Natural killer cell treated with Interleukin-12 subunit alpha and Interleukin-12 subunit beta and Interleukin-15 and Interleukin-18, amount 100 ng/mL, for 72 hours (primary cell): ENCODE results near the gene COL4A6. TPM values are rescaled to one million over a fixed set of nuclear protein-coding genes. Genes with fewer than 3 reads are reported as not detected.
"Not testable (repeated sequence)": the region's sequence is repeated elsewhere in the genome, so short reads cannot be mapped to it uniquely, and the experiment has no call there.

Experiments used
- ATAC-seq, 2 donors: fragments of 150-1000 bp; cut with Tn5 transposase in 1 of 2; sonication (Bioruptor Pico), chemical (Tn5 transposase) in 1 of 2; 2 replicates each; pipeline ENCODE4 v1.10.0; 2021
- DNase-seq: peaks from one replicate; pipeline ENCODE4 v3.0.0; 2022; ENCODE audit warnings: low spot score
- H3K27ac Mint-ChIP-seq, 2 donors: 1 replicate in 1 of 2; 2 replicates in 1 of 2; pipeline ENCODE4 v1.8.0; 2022; ENCODE audit warnings: mixed read lengths in 2 of 2, mild to moderate bottlenecking in 1 of 2, moderate library complexity in 1 of 2
- H3K27me3 Mint-ChIP-seq, 2 donors: 1 replicate in 1 of 2; 2 replicates in 1 of 2; pipeline ENCODE4 v1.8.0; 2022; ENCODE audit warnings: mixed read lengths in 2 of 2
- H3K36me3 Mint-ChIP-seq: one replicate; pipeline ENCODE4 v1.8.0; 2022; ENCODE audit warnings: mixed read lengths
- H3K4me1 Mint-ChIP-seq, 2 donors: 1 replicate in 1 of 2; 2 replicates in 1 of 2; pipeline ENCODE4 v1.8.0; 2022; ENCODE audit warnings: low read depth in 2 of 2, mixed read lengths in 2 of 2, mild to moderate bottlenecking in 1 of 2
- H3K4me3 Mint-ChIP-seq: one replicate; pipeline ENCODE4 v1.8.0; 2022; ENCODE audit warnings: mixed read lengths
- H3K9me3 Mint-ChIP-seq: 2 replicates; pipeline ENCODE4 v1.8.0; 2022; ENCODE audit warnings: mixed read lengths
- total RNA-seq, 2 donors: library from RNA; stranded (reverse); gene quantifications; one replicate each; pipeline ENCODE4 v1.2.3, GENCODE V29; 2022

Gene COL4A6
- total RNA-seq, 2 donors from 2014 or later = not detected

DNA sequence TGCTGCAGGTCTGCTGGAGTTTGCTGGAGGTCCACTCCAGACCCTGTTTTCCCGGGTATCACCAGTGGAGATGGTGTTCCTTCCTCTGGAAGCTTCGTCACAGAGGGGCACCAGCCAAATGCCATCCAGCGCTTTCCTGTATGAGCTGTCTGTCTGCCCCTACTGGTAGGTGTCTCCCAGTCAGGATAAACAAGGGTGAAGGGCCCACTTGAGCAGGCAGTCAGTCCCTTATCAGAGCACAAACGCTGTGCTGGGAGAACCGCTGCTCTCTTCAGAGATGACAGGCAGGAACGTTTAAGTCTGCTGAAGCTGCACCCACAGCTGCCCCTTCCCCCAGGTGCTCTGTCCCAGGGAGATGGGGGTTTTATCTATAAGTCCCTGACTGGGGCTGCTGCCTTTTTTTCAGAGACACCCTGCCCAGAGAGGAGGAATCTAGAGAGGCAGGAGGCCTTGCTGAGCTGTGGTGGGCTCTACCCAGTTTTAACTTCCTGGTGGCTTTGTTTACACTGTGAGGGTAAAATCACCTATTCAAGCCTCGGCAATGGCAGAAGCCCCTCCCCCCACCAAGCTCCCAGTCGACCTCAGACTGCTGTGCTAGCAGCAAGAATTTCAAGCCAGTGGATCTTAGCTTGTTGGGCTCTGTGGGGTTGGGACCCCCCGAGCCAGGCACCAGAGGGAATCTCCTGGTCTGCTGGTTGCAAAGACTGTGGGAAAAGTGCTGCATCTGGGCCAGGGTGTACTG, 47.1 kb downstream of the COL4A6 start:
- not testable (repeated sequence) for H3K27ac Mint-ChIP-seq, H3K36me3 Mint-ChIP-seq, H3K27me3 Mint-ChIP-seq, ATAC-seq, H3K4me3 Mint-ChIP-seq, DNase-seq, H3K4me1 Mint-ChIP-seq
- peaks cover 11% of the 10 kb centered on the region for H3K9me3 Mint-ChIP-seq

DNA sequence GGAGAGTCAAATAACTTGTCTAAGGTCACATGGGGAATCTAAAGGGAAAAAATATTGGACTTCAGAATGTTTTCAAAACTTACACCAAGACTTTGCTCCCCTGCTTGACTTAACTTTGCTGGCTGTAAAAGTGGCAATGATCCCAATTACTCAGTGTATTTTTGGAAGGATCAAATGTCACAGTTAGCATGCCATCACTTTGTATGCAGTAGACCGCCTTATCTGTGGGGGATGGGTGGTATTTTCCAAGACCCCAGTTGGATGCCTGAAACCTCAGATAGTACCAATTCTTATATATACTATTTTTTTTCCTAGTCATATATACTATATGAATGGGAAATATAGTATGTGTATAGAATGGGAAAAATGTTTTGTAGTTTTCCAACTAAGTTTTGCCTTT, 53.4 kb downstream of the COL4A6 start:
- no peak overlapping the region for H3K4me3 Mint-ChIP-seq
- DNase-seq (no peak), ATAC-seq (no peak)
- H3K36me3 Mint-ChIP-seq = no peaks in the 10 kb centered on the region
- H3K27me3 Mint-ChIP-seq = no peaks in the 10 kb centered on the region
- peaks cover 7% of the 10 kb centered on the region for H3K9me3 Mint-ChIP-seq
- no peaks in the 10 kb centered on the region for H3K4me1 Mint-ChIP-seq
- no peak overlapping the region for H3K27ac Mint-ChIP-seq

DNA sequence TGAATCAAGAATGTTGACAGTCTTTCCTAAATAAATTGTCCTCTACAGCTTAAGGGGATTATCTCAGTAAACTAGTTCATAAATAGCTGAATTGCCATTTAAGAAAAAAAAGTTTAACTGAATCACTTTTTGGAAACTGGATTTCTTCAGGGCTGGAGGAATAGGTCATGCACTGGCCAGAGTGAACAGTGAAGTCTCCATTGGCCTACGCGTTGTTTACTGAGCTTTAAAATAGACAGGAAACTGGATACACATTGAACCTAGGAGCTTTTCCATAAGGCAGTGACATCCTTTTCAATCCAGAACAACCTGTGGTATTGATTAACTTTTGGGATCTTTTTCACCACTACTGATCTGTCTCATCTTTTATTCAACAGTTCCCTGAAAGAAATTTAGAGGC, 58.0 kb downstream of the COL4A6 start:
- H3K4me1 Mint-ChIP-seq = no peaks in the 10 kb centered on the region
- ATAC-seq (no peak), DNase-seq (no peak)
- no peak overlapping the region for H3K27ac Mint-ChIP-seq
- H3K4me3 Mint-ChIP-seq = no peak overlapping the region
- H3K9me3 Mint-ChIP-seq = no peaks in the 10 kb centered on the region
- H3K27me3 Mint-ChIP-seq = no peaks in the 10 kb centered on the region
- H3K36me3 Mint-ChIP-seq = no peaks in the 10 kb centered on the region

DNA sequence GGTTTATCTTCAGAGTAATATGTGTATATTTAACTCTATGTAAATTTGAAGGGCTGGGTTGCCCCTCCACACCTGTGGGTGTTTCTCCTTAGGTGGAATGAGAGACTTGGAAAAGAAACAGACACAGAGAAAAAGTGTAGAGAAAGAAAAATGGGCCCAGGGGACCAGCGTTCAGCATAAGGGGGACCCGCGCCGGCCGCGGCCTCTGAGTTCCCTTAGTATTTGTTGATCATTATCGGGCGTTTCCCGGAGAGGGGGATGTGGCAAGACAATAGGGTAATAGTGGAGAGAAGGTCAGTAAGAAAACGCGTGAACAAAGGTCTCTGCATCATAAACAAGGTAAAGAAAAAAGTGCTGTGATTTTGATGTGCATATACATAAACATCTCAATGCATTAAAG, 61.4 kb downstream of the COL4A6 start:
- H3K4me3 Mint-ChIP-seq = not testable (repeated sequence)

DNA sequence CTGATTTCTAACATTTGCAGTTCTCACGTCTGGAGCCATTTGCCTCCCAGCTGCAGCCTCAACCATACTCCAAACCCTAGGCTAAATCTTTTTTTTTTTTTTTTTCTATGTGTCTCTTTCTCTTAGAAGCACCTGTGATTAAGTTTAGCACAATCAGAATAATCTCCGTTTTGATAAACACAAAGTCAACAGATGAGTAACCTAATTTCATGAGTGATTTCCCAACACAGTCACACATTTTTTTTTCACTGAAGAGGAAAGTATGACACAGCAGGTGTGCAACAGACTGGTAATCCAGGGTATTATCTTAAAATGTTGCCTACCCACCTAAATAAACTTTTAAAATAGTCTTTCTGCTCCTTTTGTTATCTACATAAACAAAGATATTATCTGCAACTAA, 62.6 kb downstream of the COL4A6 start:
- DNase-seq, ATAC-seq, H3K4me3 Mint-ChIP-seq, H3K27ac Mint-ChIP-seq, H3K27me3 Mint-ChIP-seq, H3K9me3 Mint-ChIP-seq, H3K4me1 Mint-ChIP-seq, H3K36me3 Mint-ChIP-seq: not testable (repeated sequence)

More for the DNA sequence above, 61.4 kb downstream of the COL4A6 start:
- H3K27me3 Mint-ChIP-seq, ATAC-seq, H3K36me3 Mint-ChIP-seq, H3K27ac Mint-ChIP-seq, H3K9me3 Mint-ChIP-seq, DNase-seq, H3K4me1 Mint-ChIP-seq: not testable (repeated sequence)

DNA sequence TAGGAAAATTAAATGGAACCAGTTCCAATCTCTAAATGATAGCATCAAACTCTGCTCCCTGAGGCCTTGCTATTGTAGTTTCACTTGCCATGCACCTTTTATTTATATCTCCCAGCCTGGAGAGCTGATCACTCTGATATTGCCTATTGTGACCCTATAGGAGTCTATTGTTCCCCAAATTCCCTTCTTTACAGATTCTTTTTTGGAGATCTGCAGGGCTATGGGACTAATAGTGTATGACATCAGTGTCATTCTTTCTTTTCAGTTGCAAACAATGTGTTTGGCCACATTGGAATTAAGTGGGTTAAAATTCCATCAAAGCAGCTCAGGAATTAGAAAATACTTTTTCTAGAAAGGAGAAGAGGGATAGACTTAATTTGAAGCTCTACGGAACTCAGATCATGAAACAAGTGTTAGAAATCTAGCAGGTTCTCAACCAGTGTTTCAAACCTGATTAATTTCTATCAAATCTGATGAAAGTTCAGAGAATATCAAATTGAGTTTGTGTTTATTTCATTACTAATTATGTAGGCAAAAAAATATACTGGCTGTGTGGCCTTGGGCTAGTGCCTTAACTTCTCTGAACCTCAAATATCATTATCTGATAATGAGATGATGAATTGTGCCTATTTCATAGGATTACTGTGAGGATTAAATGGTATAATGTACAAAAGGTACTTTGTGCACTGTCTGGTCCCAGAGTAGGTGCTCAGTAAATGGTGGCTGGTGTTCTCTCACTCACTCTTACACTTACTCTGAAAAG, 71.4 kb downstream of the COL4A6 start:
- H3K4me3 Mint-ChIP-seq = no peak overlapping the region

DNA sequence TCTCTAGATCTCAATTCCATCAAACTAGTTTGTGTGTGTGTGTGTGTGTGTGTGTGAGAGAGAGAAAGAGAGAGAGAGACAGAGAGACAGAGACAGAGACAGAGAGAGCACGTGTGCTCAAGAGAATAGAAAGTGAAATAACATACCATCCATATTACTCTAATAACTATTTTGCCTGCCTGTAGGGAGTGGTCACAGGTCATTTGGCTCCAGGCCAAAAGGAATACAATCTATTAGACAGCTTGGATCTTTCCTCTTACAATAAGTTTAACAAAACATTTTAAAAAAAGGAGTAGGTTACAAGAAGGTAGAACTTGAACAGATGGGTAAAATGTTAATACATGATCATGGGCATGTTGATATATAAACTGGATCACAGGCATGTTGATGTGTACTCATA, 76.2 kb downstream of the COL4A6 start:
- Mint-ChIP-seq H3K27ac (no peak overlapping the region), H3K27me3 (peaks cover 0 to 3% of the 10 kb centered on the region in 2 donors)

More for the DNA sequence above, 71.4 kb downstream of the COL4A6 start:
- Mint-ChIP-seq H3K36me3 (no peaks in the 10 kb centered on the region), H3K27ac (no peak overlapping the region), H3K27me3 (peaks cover 0 to 3% of the 10 kb centered on the region in 2 donors), H3K9me3 (no peaks in the 10 kb centered on the region), H3K4me1 (no peaks in the 10 kb centered on the region)
- no peak for DNase-seq
- no peak for ATAC-seq

DNA sequence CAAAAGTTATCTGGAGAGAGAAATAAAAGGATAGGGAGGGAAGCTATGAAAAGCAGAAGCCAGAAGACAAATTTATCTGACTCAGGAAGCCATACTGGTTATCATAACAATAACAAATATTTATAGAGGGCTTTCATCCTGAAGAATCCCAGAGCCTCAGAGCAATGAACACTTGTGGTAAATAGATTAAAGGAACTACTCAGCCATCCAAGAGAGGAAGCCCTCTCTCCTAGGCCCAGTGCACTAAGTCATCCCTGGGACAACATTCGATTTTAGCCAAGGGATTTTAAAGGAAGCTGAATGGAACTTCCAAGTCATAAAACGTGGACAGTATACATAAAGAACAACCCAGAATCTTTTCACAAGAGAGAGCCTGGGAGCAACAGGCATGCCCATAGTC, 76.9 kb downstream of the COL4A6 start:
- Mint-ChIP-seq H3K4me1 (no peaks in the 10 kb centered on the region), H3K27ac (no peak overlapping the region), H3K9me3 (no peaks in the 10 kb centered on the region), H3K27me3 (peaks cover 0 to 3% of the 10 kb centered on the region in 2 donors), H3K36me3 (no peaks in the 10 kb centered on the region), H3K4me3 (no peak overlapping the region)
- no peak for ATAC-seq
- no peak for DNase-seq

More for the DNA sequence above, 76.2 kb downstream of the COL4A6 start:
- H3K9me3 Mint-ChIP-seq = no peaks in the 10 kb centered on the region
- ATAC-seq (no peak), DNase-seq (no peak)
- H3K36me3 Mint-ChIP-seq = no peaks in the 10 kb centered on the region
- H3K4me1 Mint-ChIP-seq = no peaks in the 10 kb centered on the region
- no peak overlapping the region for H3K4me3 Mint-ChIP-seq

DNA sequence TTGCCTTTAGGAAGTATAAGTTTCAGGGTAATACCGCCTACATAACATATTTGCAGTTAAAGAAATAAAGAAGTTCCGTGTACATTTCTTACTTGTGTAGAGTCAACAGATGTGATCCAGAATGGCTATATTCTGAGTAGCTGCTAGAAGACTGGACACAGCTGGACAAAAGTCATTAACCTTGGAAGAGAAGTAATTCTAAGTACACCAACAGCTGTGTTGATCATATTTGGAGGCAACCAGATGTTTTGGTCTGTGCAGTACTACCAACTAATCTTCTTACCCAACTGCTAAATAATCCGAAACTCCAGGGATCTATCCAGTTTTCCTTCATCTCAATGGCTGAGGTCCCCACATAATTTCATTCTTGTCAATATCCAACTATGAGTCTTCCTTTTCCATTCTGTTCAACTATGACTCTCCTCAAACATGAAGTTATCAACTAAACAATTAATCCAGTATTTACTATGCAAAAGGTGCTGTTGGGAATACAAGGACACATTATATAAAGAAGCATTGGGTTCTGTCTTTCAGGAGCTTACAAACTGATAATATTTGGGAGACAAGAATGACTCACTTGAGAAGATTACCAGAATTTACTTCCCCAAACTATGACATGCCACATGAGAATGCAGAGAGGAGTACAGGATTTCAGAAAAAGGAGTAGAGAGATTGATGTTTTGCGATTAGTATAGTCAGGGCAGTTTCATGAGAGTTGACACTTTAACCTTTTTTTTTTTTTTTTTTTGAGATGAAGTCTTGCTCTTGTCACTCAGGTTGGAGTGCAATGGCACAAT, 78.2 kb downstream of the COL4A6 start:
- Mint-ChIP-seq H3K4me3 (no peak overlapping the region), H3K36me3 (no peaks in the 10 kb centered on the region), H3K4me1 (no peaks in the 10 kb centered on the region), H3K9me3 (no peaks in the 10 kb centered on the region), H3K27ac (no peak overlapping the region), H3K27me3 (peaks cover 0 to 3% of the 10 kb centered on the region in 2 donors)
- DNase-seq = no peak
- ATAC-seq = no peak

DNA sequence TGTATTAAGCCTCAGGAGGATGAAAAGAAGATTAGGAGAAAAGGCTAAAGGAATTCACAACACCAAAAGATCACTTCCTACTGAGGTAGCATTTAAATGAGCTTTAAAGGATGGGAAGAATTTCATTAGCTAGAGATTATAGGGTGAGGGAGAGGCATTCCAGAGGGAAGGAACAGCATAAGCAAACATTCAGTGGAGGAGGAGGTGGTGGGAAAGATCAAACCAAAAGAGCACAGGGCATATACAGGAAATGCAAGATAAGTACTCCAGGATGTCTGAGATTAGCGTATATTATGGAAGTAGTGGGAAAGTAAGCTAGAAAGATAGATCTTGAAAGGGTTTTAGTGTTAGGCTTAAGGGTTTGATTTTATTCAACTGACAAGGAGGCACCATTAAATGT, 84.8 kb downstream of the COL4A6 start:
- DNase-seq (no peak), ATAC-seq (no peak)
- Mint-ChIP-seq H3K27me3 (peaks cover 0 to 3% of the 10 kb centered on the region in 2 donors), H3K27ac (no peak overlapping the region), H3K4me1 (no peaks in the 10 kb centered on the region), H3K9me3 (no peaks in the 10 kb centered on the region), H3K4me3 (no peak overlapping the region), H3K36me3 (no peaks in the 10 kb centered on the region)

DNA sequence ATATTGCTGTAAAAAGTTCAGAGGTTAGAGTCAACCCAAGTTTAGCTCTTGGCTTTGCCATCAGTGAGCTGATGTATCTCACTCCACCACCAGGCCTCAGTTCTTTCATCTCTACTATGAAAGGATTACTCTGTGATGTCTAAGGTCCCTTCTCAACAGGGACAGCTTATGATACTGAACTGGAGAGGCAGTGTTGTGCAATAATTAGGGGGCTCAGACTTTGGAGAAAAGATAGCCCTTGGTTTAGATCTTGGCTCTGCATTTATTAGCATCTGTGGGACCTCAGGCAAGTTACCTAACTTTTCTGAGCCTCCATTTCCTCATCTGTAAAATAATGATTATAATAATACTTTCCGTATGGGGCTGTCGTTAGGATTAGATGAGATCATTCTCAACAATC, 89.0 kb downstream of the COL4A6 start:
- Mint-ChIP-seq H3K36me3 (no peaks in the 10 kb centered on the region), H3K27me3 (peaks cover 0 to 3% of the 10 kb centered on the region in 2 donors), H3K4me1 (no peaks in the 10 kb centered on the region), H3K4me3 (no peak overlapping the region), H3K27ac (no peak overlapping the region), H3K9me3 (no peaks in the 10 kb centered on the region)
- DNase-seq (no peak), ATAC-seq (no peak)

DNA sequence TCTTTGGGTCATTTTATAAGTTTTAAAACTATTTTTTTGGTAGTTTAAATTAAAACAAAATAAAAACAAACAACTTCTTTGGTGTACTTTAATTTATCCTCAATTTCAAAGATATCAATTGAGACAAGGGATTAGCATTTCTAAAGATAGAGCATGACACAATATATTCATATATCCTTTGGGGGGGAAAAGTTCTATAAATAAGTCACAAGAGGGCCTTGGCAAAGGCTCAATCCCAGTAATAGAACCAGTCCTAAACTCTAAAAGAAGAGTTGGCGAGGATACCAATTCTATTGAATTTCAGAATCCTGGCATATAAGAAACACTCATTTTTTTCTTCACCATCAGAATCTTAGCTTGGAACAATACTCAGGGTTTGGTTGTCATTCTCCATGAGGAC, 89.7 kb downstream of the COL4A6 start:
- ATAC-seq (no peak), DNase-seq (no peak)
- H3K27ac Mint-ChIP-seq = no peak overlapping the region
- no peaks in the 10 kb centered on the region for H3K4me1 Mint-ChIP-seq
- no peak overlapping the region for H3K4me3 Mint-ChIP-seq
- no peaks in the 10 kb centered on the region for H3K9me3 Mint-ChIP-seq
- peaks cover 0 to 3% of the 10 kb centered on the region in 2 donors for H3K27me3 Mint-ChIP-seq
- H3K36me3 Mint-ChIP-seq = no peaks in the 10 kb centered on the region

DNA sequence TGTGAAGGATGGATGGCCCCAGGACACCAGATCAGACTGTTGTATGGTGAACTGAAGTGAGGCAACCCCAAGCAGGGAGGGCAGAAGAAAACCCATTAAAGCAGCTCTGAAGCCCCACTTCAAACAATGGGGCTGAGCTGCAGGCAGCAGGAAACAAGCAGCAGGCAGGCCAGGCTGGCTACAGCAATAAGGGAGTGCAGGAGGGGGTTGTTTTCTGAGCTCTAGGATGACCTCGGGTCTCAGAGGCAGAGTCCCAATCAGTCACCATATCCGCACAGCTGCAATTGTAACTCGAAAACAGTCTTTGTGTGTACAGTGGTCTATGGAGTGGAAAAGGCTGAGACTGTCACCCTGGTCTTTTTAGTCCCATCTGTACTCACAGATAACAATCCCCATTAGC, 90.4 kb downstream of the COL4A6 start:
- no peaks in the 10 kb centered on the region for H3K4me1 Mint-ChIP-seq
- DNase-seq (no peak), ATAC-seq (no peak)
- no peaks in the 10 kb centered on the region for H3K27me3 Mint-ChIP-seq
- no peaks in the 10 kb centered on the region for H3K9me3 Mint-ChIP-seq
- H3K4me3 Mint-ChIP-seq = no peak overlapping the region
- no peaks in the 10 kb centered on the region for H3K36me3 Mint-ChIP-seq
- no peak overlapping the region for H3K27ac Mint-ChIP-seq

DNA sequence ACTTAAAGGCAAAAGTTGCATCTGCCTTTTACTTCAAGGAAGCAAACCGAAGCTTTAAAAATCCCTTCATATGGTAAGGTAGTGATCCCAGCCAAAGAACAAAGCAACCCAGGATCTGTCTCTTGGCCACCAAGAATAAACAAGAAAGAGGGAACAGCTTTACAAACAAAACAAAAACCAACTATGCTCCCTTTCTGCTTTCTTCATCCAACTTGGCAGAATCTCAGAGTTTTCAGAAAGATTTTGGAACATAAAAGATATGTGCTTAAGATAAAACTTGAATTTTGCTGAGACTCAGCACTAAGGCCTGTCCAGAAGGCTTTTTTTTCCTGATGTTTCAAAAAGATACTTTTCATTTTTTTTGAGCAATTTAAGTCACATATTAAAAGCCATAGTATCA, 94.0 kb downstream of the COL4A6 start:
- Mint-ChIP-seq H3K27ac (no peak overlapping the region), H3K27me3 (peaks cover 0 to 5% of the 10 kb centered on the region in 2 donors), H3K9me3 (no peaks in the 10 kb centered on the region), H3K4me3 (no peak overlapping the region), H3K4me1 (no peaks in the 10 kb centered on the region), H3K36me3 (no peaks in the 10 kb centered on the region)
- DNase-seq (no peak), ATAC-seq (no peak)
